Stimulated activated naive CD8-positive, alpha-beta T cell treated with anti-CD3 and anti-CD28 coated beads, Interleukin-15, Interleukin-2, amounts not matched to agents 100 ng/mL and 50 ng/mL, for 24 hours (primary cell): Measurements from ENCODE around the gene PRDM5.
A peak's percentile ranks its signal among the peaks of the same experiment; 100 is the strongest.

Experiments
- H3K27ac Mint-ChIP-seq: one replicate; pipeline ENCODE4 v1.8.0; 2021; ENCODE audit warnings: mild to moderate bottlenecking, mixed read lengths
- H3K27me3 Mint-ChIP-seq: one replicate; pipeline ENCODE4 v1.8.0; 2021; ENCODE audit warnings: mixed read lengths
- H3K36me3 Mint-ChIP-seq: one replicate; pipeline ENCODE4 v1.8.0; 2021; ENCODE audit warnings: low read depth, mixed read lengths
- H3K4me1 Mint-ChIP-seq: one replicate; pipeline ENCODE4 v1.8.0; 2021; ENCODE audit warnings: low read depth, mixed read lengths
- H3K4me3 Mint-ChIP-seq: one replicate; pipeline ENCODE4 v1.8.0; 2021; ENCODE audit warnings: mild to moderate bottlenecking, mixed read lengths
- H3K9me3 Mint-ChIP-seq: one replicate; pipeline ENCODE4 v1.8.0; 2021; ENCODE audit warnings: mixed read lengths

PRDM5 gene

GRCh38 chr4:120855307-120856001, 67.1 kb downstream of the PRDM5 start:
- no peak overlapping the region for H3K27ac Mint-ChIP-seq
- no peak overlapping the region for H3K4me3 Mint-ChIP-seq
- peaks cover 21% of the 10 kb centered on the region for H3K4me1 Mint-ChIP-seq
- no peaks in the 10 kb centered on the region for H3K27me3 Mint-ChIP-seq
- no peaks in the 10 kb centered on the region for H3K9me3 Mint-ChIP-seq
- H3K36me3 Mint-ChIP-seq, result no peaks in the 10 kb centered on the region

GRCh38 chr4:120853161-120853935, 69.2 kb downstream of the PRDM5 start:
- Mint-ChIP-seq H3K36me3 (no peaks in the 10 kb centered on the region), H3K4me3 (no peak overlapping the region), H3K4me1 (peaks cover 19% of the 10 kb centered on the region), H3K27ac (no peak overlapping the region), H3K27me3 (no peaks in the 10 kb centered on the region), H3K9me3 (no peaks in the 10 kb centered on the region)

GRCh38 chr4:120850018-120850599, 72.4 kb downstream of the PRDM5 start:
- Mint-ChIP-seq H3K4me1 (peaks cover 9% of the 10 kb centered on the region), H3K9me3 (no peaks in the 10 kb centered on the region), H3K27ac (no peak overlapping the region), H3K4me3 (no peak overlapping the region), H3K27me3 (no peaks in the 10 kb centered on the region), H3K36me3 (no peaks in the 10 kb centered on the region)

GRCh38 chr4:120847019-120847582, 75.4 kb downstream of the PRDM5 start:
- H3K27ac Mint-ChIP-seq, result peak overlapping the region; percentile 26
- H3K9me3 Mint-ChIP-seq, result no peaks in the 10 kb centered on the region
- no peaks in the 10 kb centered on the region for H3K27me3 Mint-ChIP-seq
- no peak overlapping the region for H3K4me3 Mint-ChIP-seq
- H3K4me1 Mint-ChIP-seq, result peaks cover 22% of the 10 kb centered on the region
- H3K36me3 Mint-ChIP-seq, result no peaks in the 10 kb centered on the region

- no peak overlapping the region for H3K4me3 Mint-ChIP-seq
- H3K9me3 Mint-ChIP-seq, result no peaks in the 10 kb centered on the region
- no peaks in the 10 kb centered on the region for H3K36me3 Mint-ChIP-seq
- H3K4me1 Mint-ChIP-seq, result peaks cover 22% of the 10 kb centered on the region
- H3K27me3 Mint-ChIP-seq, result no peaks in the 10 kb centered on the region
- peak overlapping the region; percentile 24 for H3K27ac Mint-ChIP-seq
Observed at GRCh38 chr4:120844528-120844921, 78.0 kb downstream of the PRDM5 start.

GRCh38 chr4:120843849-120844527, 78.5 kb downstream of the PRDM5 start:
- H3K27ac Mint-ChIP-seq, result no peak overlapping the region
- no peaks in the 10 kb centered on the region for H3K9me3 Mint-ChIP-seq
- peaks cover 22% of the 10 kb centered on the region for H3K4me1 Mint-ChIP-seq
- no peaks in the 10 kb centered on the region for H3K36me3 Mint-ChIP-seq
- no peaks in the 10 kb centered on the region for H3K27me3 Mint-ChIP-seq
- H3K4me3 Mint-ChIP-seq, result no peak overlapping the region

GRCh38 chr4:120842031-120842430, 80.5 kb downstream of the PRDM5 start:
- H3K27ac Mint-ChIP-seq, result no peak overlapping the region
- H3K36me3 Mint-ChIP-seq, result no peaks in the 10 kb centered on the region
- no peaks in the 10 kb centered on the region for H3K27me3 Mint-ChIP-seq
- H3K4me1 Mint-ChIP-seq, result peaks cover 17% of the 10 kb centered on the region
- no peak overlapping the region for H3K4me3 Mint-ChIP-seq
- H3K9me3 Mint-ChIP-seq, result no peaks in the 10 kb centered on the region

- Mint-ChIP-seq H3K9me3 (no peaks in the 10 kb centered on the region), H3K4me3 (no peak overlapping the region), H3K27ac (no peak overlapping the region), H3K27me3 (no peaks in the 10 kb centered on the region), H3K4me1 (peaks cover 14% of the 10 kb centered on the region), H3K36me3 (no peaks in the 10 kb centered on the region)
Observed at GRCh38 chr4:120841580-120841979, 80.9 kb downstream of the PRDM5 start.

GRCh38 chr4:120839974-120840751, 82.4 kb downstream of the PRDM5 start:
- no peak overlapping the region for H3K27ac Mint-ChIP-seq
- no peaks in the 10 kb centered on the region for H3K36me3 Mint-ChIP-seq
- H3K4me3 Mint-ChIP-seq, result no peak overlapping the region
- no peaks in the 10 kb centered on the region for H3K27me3 Mint-ChIP-seq
- H3K9me3 Mint-ChIP-seq, result no peaks in the 10 kb centered on the region
- H3K4me1 Mint-ChIP-seq, result peaks cover 14% of the 10 kb centered on the region

GRCh38 chr4:120839334-120839973, 83.1 kb downstream of the PRDM5 start:
- H3K36me3 Mint-ChIP-seq, result no peaks in the 10 kb centered on the region
- H3K9me3 Mint-ChIP-seq, result peaks cover 7% of the 10 kb centered on the region
- no peak overlapping the region for H3K4me3 Mint-ChIP-seq
- no peaks in the 10 kb centered on the region for H3K27me3 Mint-ChIP-seq
- H3K27ac Mint-ChIP-seq, result no peak overlapping the region
- peaks cover 7% of the 10 kb centered on the region for H3K4me1 Mint-ChIP-seq

- Mint-ChIP-seq H3K27ac (no peak overlapping the region), H3K27me3 (no peaks in the 10 kb centered on the region), H3K36me3 (no peaks in the 10 kb centered on the region), H3K4me1 (peaks cover under 1% of the 10 kb centered on the region), H3K9me3 (peaks cover 8% of the 10 kb centered on the region), H3K4me3 (no peak overlapping the region)
Observed at GRCh38 chr4:120838784-120839183, 83.7 kb downstream of the PRDM5 start.

- H3K27me3 Mint-ChIP-seq, result no peaks in the 10 kb centered on the region
- no peak overlapping the region for H3K27ac Mint-ChIP-seq
- H3K36me3 Mint-ChIP-seq, result no peaks in the 10 kb centered on the region
- no peak overlapping the region for H3K4me3 Mint-ChIP-seq
- peaks cover 8% of the 10 kb centered on the region for H3K9me3 Mint-ChIP-seq
- H3K4me1 Mint-ChIP-seq, result no peaks in the 10 kb centered on the region
Observed at GRCh38 chr4:120837656-120838055, 84.9 kb downstream of the PRDM5 start.

GRCh38 chr4:120835342-120835741, 87.2 kb downstream of the PRDM5 start:
- H3K36me3 Mint-ChIP-seq, result no peaks in the 10 kb centered on the region
- no peak overlapping the region for H3K4me3 Mint-ChIP-seq
- no peak overlapping the region for H3K27ac Mint-ChIP-seq
- no peaks in the 10 kb centered on the region for H3K27me3 Mint-ChIP-seq
- H3K9me3 Mint-ChIP-seq, result peaks cover 8% of the 10 kb centered on the region
- H3K4me1 Mint-ChIP-seq, result no peaks in the 10 kb centered on the region

GRCh38 chr4:120830204-120830603, 92.3 kb downstream of the PRDM5 start:
- Mint-ChIP-seq H3K4me1 (no peaks in the 10 kb centered on the region), H3K9me3 (peaks cover 8% of the 10 kb centered on the region), H3K27me3 (peaks cover 5% of the 10 kb centered on the region), H3K36me3 (no peaks in the 10 kb centered on the region), H3K4me3 (no peak overlapping the region), H3K27ac (no peak overlapping the region)
